ACC112 (cell line): ENCODE results near the gene DNAH1.

ENCODE experiments used
- H2AFZ ChIP-seq: fragments of 200-600 bp; sonication (generic); one replicate; pipeline ENCODE4 v1.6.0; 2017; ENCODE audit warnings: antibody characterized with exemption, low read length; ENCODE audit not compliant: unreplicated experiment
- H3K27ac ChIP-seq: fragments of 200-600 bp; sonication (generic); 2 replicates; pipeline ENCODE4 v1.5.1; 2014; ENCODE audit warnings: low read depth, mild to moderate bottlenecking, antibody characterized with exemption, low read length, moderate library complexity
- H3K27me3 ChIP-seq: fragments of 200-600 bp; sonication (generic); 2 replicates; pipeline ENCODE4 v1.6.1; 2014; ENCODE audit warnings: mild to moderate bottlenecking, antibody characterized with exemption, low read length, moderate library complexity, mixed read lengths; ENCODE audit not compliant: insufficient read depth
- H3K36me3 ChIP-seq: fragments of 200-600 bp; sonication (generic); 2 replicates; pipeline ENCODE4 v1.6.1; 2016; ENCODE audit warnings: mild to moderate bottlenecking, antibody characterized with exemption, low read length, moderate library complexity, mixed read lengths; ENCODE audit not compliant: insufficient read depth
- H3K4me1 ChIP-seq: fragments of 200-600 bp; sonication (generic); one replicate; pipeline ENCODE4 v1.6.1; 2016; ENCODE audit warnings: low read length, mixed read lengths; ENCODE audit not compliant: insufficient read depth, unreplicated experiment, control insufficient read depth
- H3K4me3 ChIP-seq: fragments of 200-600 bp; sonication (generic); 2 replicates; pipeline ENCODE4 v1.5.1; 2014; ENCODE audit warnings: mild to moderate bottlenecking, low read depth, low read length
- H3K79me2 ChIP-seq: fragments of 200-600 bp; sonication (generic); one replicate; pipeline ENCODE4 v1.6.0; 2016; ENCODE audit warnings: low read length; ENCODE audit not compliant: control insufficient read depth, unreplicated experiment, insufficient read depth

DNAH1 gene

DNA sequence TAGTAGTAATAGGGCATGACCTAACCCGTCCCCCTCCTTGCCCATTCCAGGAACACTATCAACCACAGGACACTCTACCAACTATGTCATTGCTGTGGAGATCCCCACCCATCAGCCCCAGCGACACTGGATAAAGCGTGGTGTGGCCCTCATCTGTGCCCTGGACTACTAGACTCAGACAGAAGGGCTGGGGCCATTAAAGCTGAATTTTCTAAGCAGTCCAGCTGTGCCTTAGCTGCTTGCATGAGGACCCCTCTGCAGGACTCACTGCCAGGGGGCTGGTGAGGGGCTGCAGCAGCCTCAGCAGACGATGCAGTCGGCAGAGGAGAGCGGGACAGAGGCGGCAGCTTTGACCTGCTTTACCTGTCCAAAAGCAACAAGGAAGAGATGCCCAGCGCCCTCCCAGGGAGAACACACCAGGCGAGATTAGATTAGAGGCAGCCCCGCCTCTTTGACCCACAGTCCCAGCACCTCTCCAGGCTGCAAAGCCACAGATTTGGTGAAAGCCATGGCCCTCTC, 84.2 kb downstream of the DNAH1 start:
- 0 out of 2 replicates have a peak, but pooled peaks cover 10% of the 10 kb centered on the region for H3K36me3 ChIP-seq

DNA sequence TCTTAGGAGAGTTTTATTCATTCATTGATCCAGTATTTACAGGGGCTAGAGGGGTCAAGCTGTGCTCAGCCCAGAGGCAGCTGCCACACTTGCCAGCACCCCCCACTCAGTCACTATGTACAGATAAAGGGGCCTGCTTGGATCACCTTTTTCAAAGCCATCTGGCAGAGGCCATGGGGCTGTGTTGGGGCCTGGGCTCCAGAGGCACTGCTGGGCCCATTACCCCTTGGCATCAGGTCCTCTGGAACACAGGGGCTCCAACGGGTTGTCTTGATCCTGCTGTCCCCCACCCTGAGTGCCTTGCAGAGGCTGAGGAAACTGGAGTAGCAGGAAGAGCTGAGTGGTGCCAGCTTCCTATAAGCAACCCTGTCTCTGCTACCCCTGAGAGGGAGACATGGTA, 84.9 kb downstream of the DNAH1 start:
- no peaks in the 10 kb centered on the region for H3K27me3 ChIP-seq
- H2AFZ ChIP-seq, result no peak overlapping the region
- H3K4me1 ChIP-seq, result no peaks in the 10 kb centered on the region
- peaks cover 15% of the 10 kb centered on the region; the same call in 1 of the 2 replicates for H3K36me3 ChIP-seq
- H3K4me3 ChIP-seq, result no peak overlapping the region
- no peaks in the 10 kb centered on the region for H3K79me2 ChIP-seq
- H3K27ac ChIP-seq, result no peak overlapping the region

More for the DNA sequence above, 84.2 kb downstream of the DNAH1 start:
- Histone ChIP-seq H3K4me3 (no peak overlapping the region), H2AFZ (no peak overlapping the region), H3K27me3 (no peaks in the 10 kb centered on the region), H3K4me1 (no peaks in the 10 kb centered on the region), H3K27ac (no peak overlapping the region), H3K79me2 (no peaks in the 10 kb centered on the region)

DNA sequence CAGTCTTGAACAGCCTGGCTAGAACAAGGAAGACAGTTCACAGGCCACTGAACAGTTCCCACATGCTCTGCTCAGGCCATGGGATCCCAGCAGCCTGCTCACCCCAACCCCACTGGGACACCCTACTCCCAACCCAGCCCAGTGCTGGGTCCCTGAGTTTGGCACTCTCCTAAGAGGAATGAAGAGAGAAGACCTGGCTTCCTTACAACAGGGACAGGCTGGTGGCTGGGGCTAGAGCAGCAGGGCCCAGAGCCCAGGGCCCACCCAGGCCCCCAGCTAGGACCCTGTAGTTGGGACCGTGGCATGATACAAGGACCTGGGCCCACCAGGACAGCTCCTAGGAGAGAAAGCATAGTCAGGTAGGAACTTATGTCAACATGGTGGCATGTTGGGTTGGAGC, 85.4 kb downstream of the DNAH1 start:
- H3K4me1 ChIP-seq, result no peaks in the 10 kb centered on the region
- no peaks in the 10 kb centered on the region for H3K79me2 ChIP-seq
- H3K36me3 ChIP-seq, result peaks cover 15% of the 10 kb centered on the region; the same call in 1 of the 2 replicates
- H3K4me3 ChIP-seq, result no peak overlapping the region
- H2AFZ ChIP-seq, result no peak overlapping the region
- H3K27me3 ChIP-seq, result no peaks in the 10 kb centered on the region
- no peak overlapping the region for H3K27ac ChIP-seq

DNA sequence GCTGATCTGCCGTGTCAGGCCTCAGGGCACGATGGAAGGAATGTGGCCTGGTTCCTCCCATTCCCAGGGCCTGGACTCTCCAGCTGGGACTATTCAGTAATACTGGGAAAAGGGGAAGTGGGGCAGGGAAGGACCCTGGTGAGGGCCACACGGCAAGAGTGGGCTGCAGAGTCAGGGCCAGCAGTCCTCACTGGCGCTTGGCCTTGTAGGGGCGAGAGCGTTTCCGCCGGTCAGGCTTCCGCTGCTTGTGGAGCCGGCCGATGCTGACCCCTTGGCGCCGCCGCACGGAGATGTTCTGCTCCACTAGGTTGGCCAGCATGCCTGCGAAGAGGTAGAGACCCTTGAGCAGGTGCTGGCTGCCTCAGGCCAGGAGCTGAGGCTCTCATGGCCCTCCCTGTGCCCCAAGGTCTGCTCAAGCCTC, 86.0 kb downstream of the DNAH1 start:
- Histone ChIP-seq H3K36me3 (peaks cover 15% of the 10 kb centered on the region; the same call in 1 of the 2 replicates), H2AFZ (no peak overlapping the region), H3K79me2 (no peaks in the 10 kb centered on the region), H3K27ac (no peak overlapping the region), H3K27me3 (no peaks in the 10 kb centered on the region), H3K4me3 (no peak overlapping the region), H3K4me1 (no peaks in the 10 kb centered on the region)

DNA sequence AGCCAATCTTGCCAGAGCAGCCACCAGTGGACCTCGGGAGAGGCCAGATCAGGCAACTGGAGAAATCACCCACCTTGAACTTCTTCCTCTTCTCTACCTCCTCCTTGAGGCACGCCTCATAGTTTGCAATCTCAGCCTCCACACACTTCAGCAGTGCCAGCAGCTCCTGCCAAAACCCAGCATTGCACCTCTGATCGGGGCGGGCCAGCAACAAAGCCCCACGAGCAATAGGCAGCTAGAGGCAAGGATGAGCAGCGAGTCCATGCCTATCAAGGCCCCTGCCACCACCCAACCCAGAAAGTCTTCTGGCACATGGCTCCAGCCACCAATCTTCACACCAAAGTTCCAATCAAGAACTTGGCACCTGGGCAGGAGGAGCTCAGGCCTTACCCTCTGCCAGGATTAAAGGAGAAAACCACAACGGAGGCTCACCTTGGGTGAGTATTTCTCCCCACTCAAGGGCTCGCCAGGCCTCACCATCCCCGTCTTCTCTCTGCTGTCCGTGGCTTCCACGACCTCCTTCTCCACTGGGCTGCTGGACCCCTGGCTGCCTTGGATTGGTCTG, 86.7 kb downstream of the DNAH1 start:
- H3K27ac ChIP-seq, result no peak overlapping the region
- H3K4me3 ChIP-seq, result no peak overlapping the region
- H2AFZ ChIP-seq, result no peak overlapping the region
- H3K79me2 ChIP-seq, result peaks cover under 1% of the 10 kb centered on the region
- H3K36me3 ChIP-seq, result peaks cover 17% of the 10 kb centered on the region; the same call in 1 of the 2 replicates
- no peaks in the 10 kb centered on the region for H3K4me1 ChIP-seq
- H3K27me3 ChIP-seq, result no peaks in the 10 kb centered on the region

DNA sequence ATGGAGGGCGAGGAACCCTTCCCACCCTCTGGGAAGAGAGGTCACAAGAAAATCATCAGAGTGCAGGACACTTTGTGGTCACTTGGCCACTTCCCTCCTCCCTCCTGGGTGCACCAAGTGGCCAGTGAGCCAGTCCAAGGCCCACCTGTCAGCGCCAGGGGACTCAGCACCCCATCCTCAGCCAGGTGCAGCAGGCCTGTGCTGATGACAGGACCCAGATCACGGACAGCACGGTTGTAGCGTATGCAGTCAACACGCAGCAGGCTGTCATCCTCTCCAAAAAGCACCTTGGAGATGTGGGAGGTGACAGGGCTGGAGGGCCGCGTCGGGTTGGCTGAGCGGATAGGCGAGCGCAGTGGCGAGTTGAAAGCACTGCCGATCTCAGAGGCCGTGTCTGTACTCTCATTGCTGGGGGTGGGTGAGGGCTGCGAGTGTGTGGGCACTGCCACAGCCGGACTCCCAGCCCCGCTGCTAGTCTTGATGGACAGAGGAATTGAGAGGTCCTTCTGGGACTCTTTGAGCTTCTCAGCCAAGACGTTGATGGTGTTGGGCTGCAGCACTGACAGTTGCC, 87.2 kb downstream of the DNAH1 start:
- peaks cover 6% of the 10 kb centered on the region for H3K79me2 ChIP-seq
- H3K4me3 ChIP-seq, result no peak overlapping the region
- H2AFZ ChIP-seq, result no peak overlapping the region
- peaks cover 2% of the 10 kb centered on the region for H3K4me1 ChIP-seq
- peaks cover 20% of the 10 kb centered on the region; the same call in 1 of the 2 replicates for H3K36me3 ChIP-seq
- H3K27me3 ChIP-seq, result no peaks in the 10 kb centered on the region
- no peak overlapping the region for H3K27ac ChIP-seq

DNA sequence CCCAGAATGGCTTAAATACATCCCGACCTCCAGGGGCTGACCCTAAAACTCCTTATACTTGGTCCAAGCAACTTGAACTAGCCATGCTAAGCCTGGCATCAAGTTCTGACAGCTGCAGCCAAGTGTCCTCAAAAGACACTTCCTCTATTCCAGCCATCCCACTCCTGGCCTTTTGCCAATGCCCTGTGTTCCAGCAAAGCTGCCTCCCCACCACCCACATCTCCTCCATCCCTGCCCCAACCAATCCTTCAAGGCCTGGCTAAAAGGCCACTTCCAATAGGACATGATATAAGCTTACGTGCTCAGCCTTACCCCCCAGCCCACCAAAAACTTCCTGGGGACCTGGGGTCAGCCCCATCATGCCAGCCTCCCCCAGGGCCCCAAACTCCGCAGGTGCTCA, 87.8 kb downstream of the DNAH1 start:
- Histone ChIP-seq H3K36me3 (peaks cover 20% of the 10 kb centered on the region; the same call in 1 of the 2 replicates), H3K27ac (no peak overlapping the region), H3K4me1 (peaks cover 8% of the 10 kb centered on the region), H3K79me2 (peaks cover 12% of the 10 kb centered on the region), H3K27me3 (no peaks in the 10 kb centered on the region), H2AFZ (no peak overlapping the region), H3K4me3 (no peak overlapping the region)

DNA sequence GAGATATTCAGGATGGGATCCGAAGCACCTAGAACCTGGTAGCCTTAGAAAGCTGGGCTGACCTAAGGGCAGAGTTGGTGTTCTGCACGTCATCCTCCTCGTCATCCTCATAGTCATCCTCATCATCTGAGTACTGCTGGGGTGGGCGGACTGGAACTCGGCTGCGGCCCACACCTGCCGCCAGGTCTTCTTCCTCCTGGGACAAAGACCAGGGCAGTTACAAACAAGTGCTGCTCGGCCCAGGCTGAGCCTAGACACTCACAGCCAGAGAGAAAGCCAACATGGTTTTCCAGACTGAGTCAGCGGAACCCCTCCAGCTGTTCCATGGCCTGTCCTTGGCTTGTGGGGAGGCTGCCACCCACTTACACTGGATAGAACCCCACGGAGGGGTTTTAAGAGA, 88.3 kb downstream of the DNAH1 start:
- H3K79me2 ChIP-seq, result peaks cover 17% of the 10 kb centered on the region
- H3K27ac ChIP-seq, result no peak overlapping the region
- peaks cover 9% of the 10 kb centered on the region for H3K4me1 ChIP-seq
- no peaks in the 10 kb centered on the region for H3K27me3 ChIP-seq
- H3K36me3 ChIP-seq, result peaks cover 20% of the 10 kb centered on the region; the same call in 1 of the 2 replicates
- H3K4me3 ChIP-seq, result no peak overlapping the region
- H2AFZ ChIP-seq, result no peak overlapping the region

DNA sequence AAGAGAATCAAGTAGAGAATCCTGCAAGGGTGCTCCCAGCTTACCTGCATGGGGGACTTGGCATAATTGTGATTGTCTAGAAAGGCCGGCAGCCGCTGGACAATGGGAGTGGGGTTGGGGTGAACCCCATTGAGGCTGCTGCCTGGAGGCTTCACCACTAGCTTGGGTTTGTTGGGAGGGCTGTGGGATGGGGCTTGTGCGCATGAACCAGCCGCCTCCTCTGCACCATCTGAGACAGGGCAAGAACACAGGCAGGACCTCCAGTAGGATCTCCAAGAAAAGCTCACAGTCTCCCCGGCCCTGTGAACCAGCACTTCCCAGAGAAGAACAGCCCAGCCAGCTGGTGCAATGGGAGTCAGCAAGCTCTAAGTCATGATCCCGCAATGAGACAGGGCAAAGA, 88.9 kb downstream of the DNAH1 start:
- Histone ChIP-seq H3K4me1 (peaks cover 9% of the 10 kb centered on the region), H3K27ac (no peak overlapping the region), H3K36me3 (peaks cover 20% of the 10 kb centered on the region; the same call in 1 of the 2 replicates), H3K27me3 (no peaks in the 10 kb centered on the region), H3K79me2 (peaks cover 20% of the 10 kb centered on the region), H3K4me3 (no peak overlapping the region), H2AFZ (no peak overlapping the region)

DNA sequence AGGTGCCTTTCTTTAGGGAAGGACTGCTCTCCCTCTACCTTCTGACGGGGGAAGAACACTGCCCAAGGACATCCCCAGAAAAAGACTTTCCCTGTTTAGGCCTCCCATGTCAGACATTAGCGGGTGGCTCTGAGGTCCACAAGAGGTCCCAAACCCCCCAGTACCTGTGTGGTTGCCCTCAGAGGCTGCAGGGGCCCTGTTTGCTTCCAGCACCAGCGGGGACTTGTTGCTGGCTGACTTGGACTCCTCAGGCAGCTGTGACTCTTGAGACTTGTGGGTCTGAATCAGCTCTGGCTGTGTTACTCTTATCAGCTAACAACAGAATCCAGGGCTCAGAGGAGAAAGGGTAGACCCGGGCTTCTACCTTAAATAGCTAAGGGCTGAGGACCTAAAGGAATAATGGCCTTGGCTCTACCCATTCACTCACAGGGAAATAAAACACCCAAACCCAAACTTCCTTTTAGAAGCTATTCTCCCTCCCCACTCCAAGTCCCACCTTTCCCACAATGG, 89.5 kb downstream of the DNAH1 start:
- Histone ChIP-seq H3K36me3 (peaks cover 20% of the 10 kb centered on the region; the same call in 1 of the 2 replicates), H3K4me1 (peaks cover 9% of the 10 kb centered on the region), H2AFZ (no peak overlapping the region), H3K27ac (no peak overlapping the region), H3K4me3 (no peak overlapping the region), H3K79me2 (peaks cover 20% of the 10 kb centered on the region), H3K27me3 (no peaks in the 10 kb centered on the region)

DNA sequence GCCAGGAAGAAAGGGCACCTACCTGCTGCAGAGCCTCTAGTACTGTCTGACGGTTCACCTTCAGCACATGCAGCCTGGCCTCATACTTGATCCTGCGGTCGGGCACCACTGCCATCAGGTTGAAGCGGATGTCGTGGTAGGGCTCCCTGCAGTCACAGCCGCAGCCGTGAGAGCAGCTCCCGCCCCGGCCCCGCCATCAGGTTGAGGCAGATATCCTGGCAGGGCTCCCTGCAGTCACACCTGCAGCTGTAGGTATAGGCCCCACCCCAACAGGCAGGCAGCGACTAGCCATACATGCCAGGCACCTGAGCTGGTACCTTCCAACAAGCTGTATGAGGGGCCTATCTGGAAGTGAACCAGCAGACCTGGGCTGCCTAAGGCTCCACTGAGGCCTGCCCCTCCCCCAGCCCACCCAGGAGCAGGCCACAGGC, 90.1 kb downstream of the DNAH1 start:
- peaks cover 20% of the 10 kb centered on the region; the same call in 1 of the 2 replicates for H3K36me3 ChIP-seq
- no peak overlapping the region for H3K4me3 ChIP-seq
- H3K79me2 ChIP-seq, result peaks cover 20% of the 10 kb centered on the region
- peaks cover 9% of the 10 kb centered on the region for H3K4me1 ChIP-seq
- H2AFZ ChIP-seq, result no peak overlapping the region
- H3K27me3 ChIP-seq, result no peaks in the 10 kb centered on the region
- no peak overlapping the region for H3K27ac ChIP-seq
